DOHH2 (cell line): ENCODE data around the gene CTRB1.

Experiments
- H3F3A ChIP-seq: fragments of 200-600 bp; sonication (generic), shearing (Covaris generic); 2 replicates; pipeline ENCODE4 v1.6.0; 2016; ENCODE audit warnings: antibody characterized with exemption, mild to moderate bottlenecking; ENCODE audit not compliant: control insufficient read depth, insufficient read depth
- H3K27ac ChIP-seq: fragments of 200-600 bp; sonication (generic); 2 replicates; pipeline ENCODE4 v1.5.1; 2014; ENCODE audit warnings: low read depth, mild to moderate bottlenecking, low read length, moderate library complexity
- H3K27me3 ChIP-seq: fragments of 200-600 bp; sonication (generic); 2 replicates; pipeline ENCODE4 v1.6.1; 2014; ENCODE audit warnings: mild to moderate bottlenecking, low read length, mixed read lengths; ENCODE audit not compliant: control insufficient read depth
- H3K36me3 ChIP-seq: fragments of 200-600 bp; sonication (generic); 2 replicates; pipeline ENCODE4 v1.6.1; 2014; ENCODE audit warnings: mild to moderate bottlenecking, low read length, moderate library complexity, mixed read lengths; ENCODE audit not compliant: control insufficient read depth
- H3K4me1 ChIP-seq: fragments of 200-600 bp; sonication (generic); 2 replicates; pipeline ENCODE4 v1.6.1; 2014; ENCODE audit warnings: mild to moderate bottlenecking, low read length, mixed read lengths; ENCODE audit not compliant: control insufficient read depth
- H3K4me2 ChIP-seq: fragments of 200-600 bp; sonication (generic); 2 replicates; pipeline ENCODE4 v1.6.0; 2014; ENCODE audit warnings: mild to moderate bottlenecking, low read length, moderate library complexity
- H3K4me3 ChIP-seq: fragments of 200-600 bp; sonication (generic); 2 replicates; pipeline ENCODE4 v1.5.1; 2014; ENCODE audit warnings: mild to moderate bottlenecking, low read length, mixed read lengths
- H3K79me2 ChIP-seq: fragments of 200-600 bp; sonication (generic); 2 replicates; pipeline ENCODE4 v1.6.1; 2014; ENCODE audit warnings: mild to moderate bottlenecking, low read length, mixed read lengths; ENCODE audit not compliant: control insufficient read depth
- H3K9me2 ChIP-seq: fragments of 200-600 bp; sonication (generic); replicated peaks from 2 replicates; pipeline ENCODE4 v1.6.1; 2014; ENCODE audit warnings: mild to moderate bottlenecking, low read length, mixed read lengths; ENCODE audit not compliant: control insufficient read depth
- H3K9me3 ChIP-seq: fragments of 200-600 bp; sonication (generic); 2 replicates; pipeline ENCODE4 v1.6.1; 2014; ENCODE audit warnings: antibody characterized with exemption, low read length, mixed read lengths; ENCODE audit not compliant: control insufficient read depth, insufficient read depth
- H4K20me1 ChIP-seq: fragments of 200-600 bp; sonication (generic); 2 replicates; pipeline ENCODE4 v1.6.0; 2014; ENCODE audit warnings: low read depth, mild to moderate bottlenecking, antibody characterized with exemption, low read length, moderate library complexity; ENCODE audit not compliant: control insufficient read depth, insufficient read depth
- EZH2phosphoT487 ChIP-seq: fragments of 200-600 bp; sonication (generic); IDR thresholded peaks from 2 replicates; pipeline ENCODE4 v1.6.1; 2017; ENCODE audit warnings: borderline replicate concordance, mild to moderate bottlenecking, antibody characterized with exemption, low read length, moderate library complexity, mixed read lengths
- TF ChIP-seq, protein P1 (sequence below): fragments of 200-600 bp; sonication (generic); IDR thresholded peaks from one replicate; pipeline ENCODE4 v1.5.1; 2014; ENCODE audit warnings: antibody characterized with exemption, mild to moderate bottlenecking, low read depth, low read length; ENCODE audit not compliant: poor library complexity, severe bottlenecking

The CTRB1 gene

DNA sequence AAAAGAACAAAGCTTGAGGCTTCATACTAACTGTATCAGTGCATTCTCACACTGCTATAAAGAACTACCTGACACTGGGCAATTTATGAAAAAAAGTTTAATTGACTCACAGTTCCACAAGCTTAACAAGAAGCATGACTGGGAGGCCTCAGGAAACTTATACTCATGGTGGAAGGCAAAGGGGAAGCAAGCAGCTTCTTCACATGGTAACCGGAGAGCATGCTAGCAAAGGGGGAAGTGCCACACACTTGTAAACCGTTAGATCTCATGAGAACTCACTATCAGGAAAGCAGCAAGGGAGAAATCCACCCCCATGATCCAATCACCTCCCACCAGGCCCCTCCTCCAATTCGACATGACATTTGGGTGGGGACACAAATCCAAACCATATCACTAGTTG, 37.2 kb upstream of the CTRB1 start:
- Histone ChIP-seq H3K9me2 (no peaks in the 10 kb centered on the region), H3K79me2 (no peaks in the 10 kb centered on the region), H4K20me1 (no peaks in the 10 kb centered on the region), H3F3A (no peaks in the 10 kb centered on the region), H3K27me3 (no peaks in the 10 kb centered on the region; the same call in 1 of the 2 replicates), H3K4me1 (no peaks in the 10 kb centered on the region), H3K4me3 (no peak overlapping the region), H3K4me2 (no peak overlapping the region), H3K36me3 (no peaks in the 10 kb centered on the region), H3K9me3 (peaks cover 3% of the 10 kb centered on the region; the same call in 1 of the 2 replicates), H3K27ac (no peak overlapping the region)
- TF ChIP-seq, protein P1, sequence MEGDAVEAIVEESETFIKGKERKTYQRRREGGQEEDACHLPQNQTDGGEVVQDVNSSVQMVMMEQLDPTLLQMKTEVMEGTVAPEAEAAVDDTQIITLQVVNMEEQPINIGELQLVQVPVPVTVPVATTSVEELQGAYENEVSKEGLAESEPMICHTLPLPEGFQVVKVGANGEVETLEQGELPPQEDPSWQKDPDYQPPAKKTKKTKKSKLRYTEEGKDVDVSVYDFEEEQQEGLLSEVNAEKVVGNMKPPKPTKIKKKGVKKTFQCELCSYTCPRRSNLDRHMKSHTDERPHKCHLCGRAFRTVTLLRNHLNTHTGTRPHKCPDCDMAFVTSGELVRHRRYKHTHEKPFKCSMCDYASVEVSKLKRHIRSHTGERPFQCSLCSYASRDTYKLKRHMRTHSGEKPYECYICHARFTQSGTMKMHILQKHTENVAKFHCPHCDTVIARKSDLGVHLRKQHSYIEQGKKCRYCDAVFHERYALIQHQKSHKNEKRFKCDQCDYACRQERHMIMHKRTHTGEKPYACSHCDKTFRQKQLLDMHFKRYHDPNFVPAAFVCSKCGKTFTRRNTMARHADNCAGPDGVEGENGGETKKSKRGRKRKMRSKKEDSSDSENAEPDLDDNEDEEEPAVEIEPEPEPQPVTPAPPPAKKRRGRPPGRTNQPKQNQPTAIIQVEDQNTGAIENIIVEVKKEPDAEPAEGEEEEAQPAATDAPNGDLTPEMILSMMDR = no peak
- no peak for TF ChIP-seq EZH2phosphoT487

DNA sequence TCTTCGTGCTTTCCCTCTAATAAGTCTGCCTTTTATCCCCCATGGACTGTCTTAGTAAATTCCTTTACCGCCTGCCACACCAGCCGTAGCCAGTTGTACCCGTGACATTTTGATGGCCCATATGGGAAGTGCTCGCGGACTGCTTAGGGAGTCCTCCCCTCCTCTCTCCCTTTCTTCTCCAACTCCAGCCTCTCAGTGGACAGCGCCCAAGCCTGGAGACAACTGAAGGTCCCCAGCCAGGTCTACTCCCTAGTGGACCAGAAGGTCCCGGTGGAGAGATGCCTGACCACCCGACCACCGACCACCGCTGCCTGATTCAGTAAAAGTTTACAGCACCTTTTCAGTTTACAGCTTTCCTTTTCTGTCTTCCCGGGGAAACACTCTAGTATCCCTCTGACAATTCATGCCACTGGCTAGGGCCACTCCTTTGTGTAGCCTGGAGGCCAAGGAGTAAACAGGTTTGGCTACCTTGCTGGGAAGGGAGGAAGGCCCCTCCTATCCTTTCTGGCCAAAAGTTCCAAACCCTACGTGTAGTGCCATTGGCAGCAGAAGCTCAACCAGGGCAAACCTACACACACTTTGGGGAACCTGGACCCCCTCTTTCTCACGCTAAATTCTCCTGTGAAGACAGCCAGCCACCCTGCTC, 29.8 kb upstream of the CTRB1 start:
- Histone ChIP-seq H3K4me1 (no peaks in the 10 kb centered on the region), H3K27ac (no peak overlapping the region), H3F3A (no peaks in the 10 kb centered on the region), H4K20me1 (no peaks in the 10 kb centered on the region), H3K4me3 (no peak overlapping the region), H3K79me2 (no peaks in the 10 kb centered on the region), H3K27me3 (peaks cover 3% of the 10 kb centered on the region), H3K36me3 (no peaks in the 10 kb centered on the region), H3K9me3 (no peaks in the 10 kb centered on the region), H3K4me2 (no peak overlapping the region), H3K9me2 (no peaks in the 10 kb centered on the region)
- TF ChIP-seq, protein P1 = no peak
- no peak for TF ChIP-seq EZH2phosphoT487

DNA sequence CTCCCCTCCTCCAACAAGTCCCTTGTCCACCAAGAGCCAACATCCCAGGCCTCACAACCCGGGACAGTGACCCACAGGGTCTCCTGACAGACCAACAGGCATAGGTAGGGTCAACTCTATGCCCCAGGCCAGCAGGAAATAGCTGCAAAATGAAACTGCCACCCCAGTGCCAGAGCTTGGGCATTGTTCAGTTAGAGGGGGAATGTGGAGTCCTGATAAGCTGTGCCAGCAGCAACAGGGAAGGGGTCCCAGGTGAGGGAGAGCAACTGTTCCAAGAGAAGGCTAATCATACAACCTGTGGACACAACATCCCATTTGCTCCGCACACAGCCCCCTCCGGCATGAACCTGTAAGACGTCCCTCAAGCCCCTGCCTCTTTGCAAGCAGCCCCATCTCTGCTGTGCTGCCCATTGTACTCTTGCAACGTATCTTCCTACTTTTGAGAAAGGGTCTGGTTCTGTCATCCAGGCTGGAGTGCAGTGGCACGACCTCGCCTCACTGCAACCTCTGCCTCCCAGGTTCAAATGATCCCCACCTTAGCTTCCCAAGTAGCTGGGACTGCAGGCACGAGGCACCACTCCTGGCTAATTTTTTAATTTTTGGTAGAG, 29.0 kb upstream of the CTRB1 start:
- H3K9me2 ChIP-seq = no peaks in the 10 kb centered on the region
- H3K36me3 ChIP-seq = no peaks in the 10 kb centered on the region
- no peak for TF ChIP-seq EZH2phosphoT487
- TF ChIP-seq, protein P1 = no peak
- H3K4me1 ChIP-seq = no peaks in the 10 kb centered on the region
- H3K9me3 ChIP-seq = no peaks in the 10 kb centered on the region
- H3F3A ChIP-seq = no peaks in the 10 kb centered on the region
- no peak overlapping the region for H3K27ac ChIP-seq
- H3K79me2 ChIP-seq = no peaks in the 10 kb centered on the region
- H3K4me3 ChIP-seq = no peak overlapping the region
- peaks cover 3% of the 10 kb centered on the region for H3K27me3 ChIP-seq
- no peak overlapping the region for H3K4me2 ChIP-seq
- no peaks in the 10 kb centered on the region for H4K20me1 ChIP-seq
